ENCODE measurements around the gene C1orf21. TPM values are rescaled to one million over a fixed set of nuclear protein-coding genes. Genes with fewer than 3 reads are reported as not detected.

The C1orf21 gene
- polyA plus RNA-seq, 3 donors from 2014 or later: 119 to 149 (median 130) TPM

GRCh38 chr1:184643661-184644060 lies 256.8 kb downstream of the C1orf21 start:
- H3K27ac Mint-ChIP-seq: no peak overlapping the region
- DNase-seq: no peak
- H3K4me3 Mint-ChIP-seq: no peak overlapping the region
- H3K36me3 Mint-ChIP-seq: peaks cover 0 to 3% (median 0%) of the 10 kb centered on the region in 3 donors
- H3K4me1 Mint-ChIP-seq: peaks cover 0 to 4% of the 10 kb centered on the region in 2 donors
- H3K27me3 Mint-ChIP-seq (ENCODE audit: low read depth in 3 of 3): peaks cover 6 to 24% (median 7%) of the 10 kb centered on the region in 3 donors
- no peaks in the 10 kb centered on the region for H3K9me3 Mint-ChIP-seq

DNA sequence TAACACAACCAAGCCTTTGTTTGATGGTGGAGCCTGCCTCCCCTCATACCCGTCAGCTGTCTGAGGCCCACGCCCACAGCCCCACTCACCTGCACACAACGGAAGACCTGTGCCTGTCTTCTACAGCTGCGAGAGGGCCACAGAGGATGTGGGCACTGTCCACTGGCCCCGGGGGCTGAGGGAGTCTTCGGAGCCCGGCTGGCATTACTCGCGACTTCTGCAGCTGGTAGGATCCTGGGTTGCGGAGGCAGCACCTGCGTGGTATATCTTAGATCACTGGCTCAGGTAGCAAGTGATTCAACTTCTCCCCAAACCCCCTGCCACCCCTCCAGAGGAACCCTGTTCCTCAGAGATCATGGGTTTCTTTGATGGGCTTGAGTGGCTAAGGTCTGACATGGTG lies 257.9 kb downstream of the C1orf21 start:
- H3K4me1 Mint-ChIP-seq: no peaks in the 10 kb centered on the region
- peaks cover 0 to 3% (median 0%) of the 10 kb centered on the region in 3 donors for H3K36me3 Mint-ChIP-seq
- peak overlapping the region in 1 of 6 donors; percentile 23 for H3K27ac Mint-ChIP-seq
- H3K9me3 Mint-ChIP-seq: no peaks in the 10 kb centered on the region
- no peak overlapping the region for H3K4me3 Mint-ChIP-seq
- DNase-seq: no peak
- peaks cover 7 to 25% (median 9%) of the 10 kb centered on the region in 3 donors for H3K27me3 Mint-ChIP-seq (ENCODE audit: low read depth in 3 of 3)

DNA sequence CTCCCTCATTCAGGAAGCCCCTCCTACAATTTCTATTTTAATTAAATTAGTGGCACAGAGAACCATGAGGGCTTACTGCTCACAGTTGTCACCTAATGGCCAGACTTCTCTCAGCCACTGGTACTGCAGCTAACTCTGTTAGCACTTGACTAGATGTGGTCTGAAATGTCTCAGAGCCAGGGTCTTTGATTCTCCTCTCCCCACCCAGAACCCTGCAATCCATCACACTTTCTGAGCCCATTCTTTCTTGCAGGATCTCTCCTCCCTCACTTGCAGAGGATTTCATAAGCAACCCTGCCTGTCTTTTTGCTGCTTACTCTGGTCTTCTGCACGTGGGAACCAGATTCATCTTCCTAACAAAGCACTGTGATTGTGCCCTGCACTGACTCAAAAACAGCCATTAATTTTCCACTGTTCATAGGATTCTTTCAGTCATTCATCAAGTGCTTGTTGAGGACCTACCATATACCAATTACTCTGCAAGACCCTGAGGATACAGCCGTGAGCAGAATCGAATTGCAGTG lies 259.4 kb downstream of the C1orf21 start:
- Mint-ChIP-seq H3K4me3 (no peak overlapping the region), H3K27ac (peak overlapping the region in 1 of 6 donors; percentile 17), H3K36me3 (peaks cover 0 to 3% (median 0%) of the 10 kb centered on the region in 3 donors), H3K9me3 (no peaks in the 10 kb centered on the region), H3K27me3 (ENCODE audit: low read depth in 3 of 3) (peaks cover 7 to 27% (median 9%) of the 10 kb centered on the region in 3 donors), H3K4me1 (no peaks in the 10 kb centered on the region)
- no peak for DNase-seq

GRCh38 chr1:184646824-184647223 lies 260.0 kb downstream of the C1orf21 start:
- no peaks in the 10 kb centered on the region for H3K9me3 Mint-ChIP-seq
- H3K36me3 Mint-ChIP-seq: peaks cover 0 to 7% (median 0%) of the 10 kb centered on the region in 3 donors
- peaks cover 7 to 29% (median 7%) of the 10 kb centered on the region in 3 donors for H3K27me3 Mint-ChIP-seq (ENCODE audit: low read depth in 3 of 3)
- no peak overlapping the region for H3K4me3 Mint-ChIP-seq
- H3K4me1 Mint-ChIP-seq: no peaks in the 10 kb centered on the region
- no peak for DNase-seq
- H3K27ac Mint-ChIP-seq: no peak overlapping the region

DNA sequence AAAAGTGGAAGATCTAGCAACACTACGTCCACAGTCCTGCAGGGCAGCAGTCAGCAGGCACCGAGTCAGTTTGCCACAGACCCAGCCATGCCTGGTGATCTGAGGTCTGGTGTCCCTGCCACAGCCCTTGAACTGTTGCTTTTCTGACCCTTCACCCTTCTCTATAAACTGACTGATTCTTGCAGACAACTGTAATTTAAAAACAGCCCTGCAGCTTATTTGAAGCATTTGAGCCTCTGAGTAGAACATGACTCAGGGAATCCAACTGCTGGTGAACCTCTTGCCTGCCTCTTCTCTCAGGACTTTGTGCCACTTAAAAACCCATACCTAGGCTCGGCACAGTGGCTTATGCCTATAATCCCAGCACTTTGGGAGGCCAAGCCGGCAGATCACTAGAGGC lies 260.6 kb downstream of the C1orf21 start:
- H3K27ac Mint-ChIP-seq: no peak overlapping the region
- no peaks in the 10 kb centered on the region for H3K9me3 Mint-ChIP-seq
- DNase-seq: no peak
- H3K4me1 Mint-ChIP-seq: no peaks in the 10 kb centered on the region
- H3K4me3 Mint-ChIP-seq: no peak overlapping the region
- H3K27me3 Mint-ChIP-seq (ENCODE audit: low read depth in 3 of 3): peaks cover 7 to 29% (median 8%) of the 10 kb centered on the region in 3 donors
- H3K36me3 Mint-ChIP-seq: peaks cover 0 to 7% (median under 1%) of the 10 kb centered on the region in 3 donors

- Mint-ChIP-seq H3K27me3 (ENCODE audit: low read depth in 3 of 3) (peaks cover 7 to 31% (median 9%) of the 10 kb centered on the region in 3 donors), H3K4me3 (no peak overlapping the region), H3K27ac (no peak overlapping the region), H3K4me1 (no peaks in the 10 kb centered on the region), H3K9me3 (no peaks in the 10 kb centered on the region), H3K36me3 (peaks cover 0 to 7% (median 3%) of the 10 kb centered on the region in 3 donors)
- DNase-seq: no peak
Measured at GRCh38 chr1:184648160-184648855, 261.5 kb downstream of the C1orf21 start.

DNA sequence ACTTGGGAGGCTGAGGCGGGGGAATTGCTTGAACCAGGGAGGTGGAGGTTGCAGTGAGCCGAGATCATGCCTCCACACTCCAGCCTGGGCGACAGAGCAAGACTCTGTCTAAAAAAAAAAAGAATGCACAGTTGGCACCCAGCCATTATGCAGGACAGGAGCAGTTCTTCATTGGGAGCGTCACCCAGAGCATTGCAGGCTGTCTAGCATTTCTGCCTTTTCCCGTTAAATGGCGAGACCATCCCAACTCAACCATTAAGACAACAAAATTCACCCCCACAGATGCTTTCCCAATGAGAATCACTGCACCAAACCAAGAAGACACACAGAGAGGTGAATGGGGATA lies 262.0 kb downstream of the C1orf21 start:
- Mint-ChIP-seq H3K36me3 (peaks cover 0 to 7% (median 3%) of the 10 kb centered on the region in 3 donors), H3K9me3 (no peaks in the 10 kb centered on the region), H3K4me3 (no peak overlapping the region), H3K4me1 (no peaks in the 10 kb centered on the region), H3K27ac (no peak overlapping the region), H3K27me3 (ENCODE audit: low read depth in 3 of 3) (peaks cover 7 to 31% (median 9%) of the 10 kb centered on the region in 3 donors)
- no peak for DNase-seq

- no peaks in the 10 kb centered on the region for H3K4me1 Mint-ChIP-seq
- H3K36me3 Mint-ChIP-seq: peaks cover 0 to 7% (median 3%) of the 10 kb centered on the region in 3 donors
- H3K27ac Mint-ChIP-seq: no peak overlapping the region
- H3K4me3 Mint-ChIP-seq: no peak overlapping the region
- H3K27me3 Mint-ChIP-seq (ENCODE audit: low read depth in 3 of 3): peaks cover 6 to 27% (median 7%) of the 10 kb centered on the region in 3 donors
- DNase-seq: no peak
- H3K9me3 Mint-ChIP-seq: no peaks in the 10 kb centered on the region
Measured at GRCh38 chr1:184649451-184649888, 262.6 kb downstream of the C1orf21 start.

GRCh38 chr1:184650177-184650866 lies 263.5 kb downstream of the C1orf21 start:
- H3K9me3 Mint-ChIP-seq: no peaks in the 10 kb centered on the region

GRCh38 chr1:184655185-184655584 lies 268.4 kb downstream of the C1orf21 start:
- Mint-ChIP-seq H3K4me3 (no peak overlapping the region), H3K27ac (no peak overlapping the region), H3K4me1 (no peaks in the 10 kb centered on the region), H3K27me3 (ENCODE audit: low read depth in 3 of 3) (peaks cover 0 to 7% (median 2%) of the 10 kb centered on the region in 3 donors), H3K9me3 (no peaks in the 10 kb centered on the region), H3K36me3 (peaks cover 0 to 4% (median 3%) of the 10 kb centered on the region in 3 donors)
- no peak for DNase-seq

More at GRCh38 chr1:184650177-184650866, 263.5 kb downstream of the C1orf21 start:
- Mint-ChIP-seq H3K27ac (no peak overlapping the region), H3K4me3 (no peak overlapping the region), H3K27me3 (ENCODE audit: low read depth in 3 of 3) (peaks cover 2 to 26% (median 2%) of the 10 kb centered on the region in 3 donors), H3K4me1 (no peaks in the 10 kb centered on the region), H3K36me3 (peaks cover 0 to 7% (median 3%) of the 10 kb centered on the region in 3 donors)
- DNase-seq: no peak

DNA sequence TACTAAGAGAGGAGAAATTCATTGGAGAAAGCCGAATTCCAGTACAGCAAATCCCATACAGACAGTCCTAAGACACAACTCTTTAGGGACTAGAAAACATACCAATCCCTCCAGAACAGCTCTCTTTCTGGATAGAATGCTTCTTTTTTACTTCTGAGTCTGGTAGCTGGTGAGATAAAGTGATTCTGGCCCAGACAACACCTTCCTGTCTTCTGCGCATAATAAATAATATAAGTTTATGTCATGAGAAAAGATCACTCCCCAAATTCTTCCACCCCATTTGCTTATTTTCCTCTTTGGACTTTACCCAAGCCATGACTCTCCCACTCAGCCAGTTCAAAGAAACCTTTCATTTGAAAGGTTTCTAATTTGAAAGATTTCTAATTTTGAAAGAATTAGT lies 269.4 kb downstream of the C1orf21 start:
- no peak for DNase-seq
- H3K36me3 Mint-ChIP-seq: peaks cover 0 to 4% (median 3%) of the 10 kb centered on the region in 3 donors
- peaks cover 0 to 6% (median 2%) of the 10 kb centered on the region in 3 donors for H3K27me3 Mint-ChIP-seq (ENCODE audit: low read depth in 3 of 3)
- H3K9me3 Mint-ChIP-seq: no peaks in the 10 kb centered on the region
- no peak overlapping the region for H3K27ac Mint-ChIP-seq
- no peak overlapping the region for H3K4me3 Mint-ChIP-seq
- H3K4me1 Mint-ChIP-seq: no peaks in the 10 kb centered on the region

DNA sequence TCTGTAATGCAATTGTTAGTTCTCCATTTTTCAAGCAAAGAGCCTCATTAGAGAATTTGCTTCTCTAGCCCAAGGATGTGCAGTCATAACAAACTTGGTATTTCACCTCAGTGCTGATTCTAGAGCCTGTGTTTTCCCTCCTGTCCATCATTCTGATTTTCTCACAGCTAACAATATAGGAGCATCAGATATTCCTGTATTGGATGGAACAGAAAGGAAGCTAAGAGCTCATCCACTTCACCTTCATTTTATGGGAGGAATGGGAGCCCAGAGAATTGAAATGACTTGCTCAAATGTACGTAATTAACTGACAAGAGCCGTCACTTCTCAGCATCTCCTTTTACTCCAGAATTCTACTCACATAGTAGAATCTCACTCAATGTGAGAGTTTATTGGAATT lies 271.2 kb downstream of the C1orf21 start:
- Mint-ChIP-seq H3K27ac (no peak overlapping the region), H3K9me3 (no peaks in the 10 kb centered on the region), H3K4me3 (no peak overlapping the region), H3K4me1 (peaks cover 9 to 12% of the 10 kb centered on the region in 2 donors), H3K36me3 (no peaks in the 10 kb centered on the region), H3K27me3 (ENCODE audit: low read depth in 3 of 3) (peaks cover 0 to 6% (median 0%) of the 10 kb centered on the region in 3 donors)
- no peak for DNase-seq

GRCh38 chr1:184660462-184661191 lies 273.8 kb downstream of the C1orf21 start:
- Mint-ChIP-seq H3K27ac (no peak overlapping the region), H3K27me3 (ENCODE audit: low read depth in 3 of 3) (peaks cover 2 to 10% (median 2%) of the 10 kb centered on the region in 3 donors), H3K36me3 (no peaks in the 10 kb centered on the region), H3K9me3 (no peaks in the 10 kb centered on the region), H3K4me1 (peaks cover 14 to 23% of the 10 kb centered on the region in 2 donors), H3K4me3 (no peak overlapping the region)
- no peak for DNase-seq

All from immature natural killer cell (primary cell).